Tibial nerve (tissue), 4 donors: Measurements from ENCODE around the gene SMIM35. TPM values are rescaled to one million over a fixed set of nuclear protein-coding genes. Genes with fewer than 3 reads are reported as not detected.

Source experiments
- DNase-seq, 2 donors: peaks; one replicate each; pipeline ENCODE4 v3.0.0-alpha.2; 2019; ENCODE audit warnings: low spot score in 2 of 2
- H3K27ac ChIP-seq, 4 donors: fragments of 200-600 bp; sonication (generic) in 3 of 4; one replicate each; pipeline ENCODE4 v1.5.1; 2017 to 2019; ENCODE audit warnings: mild to moderate bottlenecking in 1 of 4
- H3K27me3 ChIP-seq, 2 donors: fragments of 200-600 bp; sonication (generic) in 1 of 2; one replicate each; pipeline versions ENCODE4 v1.5.1 to v1.6.0; 2017 to 2019
- H3K36me3 ChIP-seq, 3 donors: fragments of 200-600 bp; sonication (generic); one replicate each; pipeline ENCODE4 v1.5.1; 2018 to 2019
- H3K4me1 ChIP-seq, 4 donors: fragments of 200-600 bp; sonication (generic) in 3 of 4; one replicate each; pipeline ENCODE4 v1.5.1; 2017 to 2019
- H3K4me3 ChIP-seq, 4 donors: fragments of 200-600 bp; sonication (generic) in 3 of 4; one replicate each; pipeline ENCODE4 v1.5.1; 2017 to 2019; ENCODE audit warnings: mild to moderate bottlenecking in 1 of 4, moderate library complexity in 1 of 4
- H3K9me3 ChIP-seq, 4 donors: fragments of 200-600 bp; sonication (generic) in 3 of 4; one replicate each; pipeline ENCODE4 v1.5.1; 2017 to 2019
- CTCF ChIP-seq, 5 experiments: fragments of 200-600 bp in 3 of 5; fragments of 450-650 bp in 2 of 5; sonication (generic) in 3 of 5; IDR thresholded peaks; one replicate each; pipeline ENCODE4 v1.5.1; 2016 to 2019; ENCODE audit warnings: antibody characterized with exemption in 5 of 5, mild to moderate bottlenecking in 3 of 5, moderate library complexity in 2 of 5
- EP300 ChIP-seq, 2 donors: sonication (generic); formaldehyde crosslinking; IDR thresholded peaks; one replicate each; pipeline ENCODE4 v1.6.1; 2017; ENCODE audit warnings: antibody characterized with exemption in 2 of 2, mild to moderate bottlenecking in 1 of 2
- POLR2A ChIP-seq, 2 donors: fragments of 450-650 bp; IDR thresholded peaks; one replicate each; pipeline ENCODE4 v1.6.1; 2017; ENCODE audit warnings: antibody characterized with exemption in 2 of 2, mild to moderate bottlenecking in 2 of 2, moderate library complexity in 2 of 2
- WGBS, 2 donors: methylation state at CpG; one replicate each; pipeline ENCODE4 v1.1.5; 2018; 5-methylcytosine and 5-hydroxymethylcytosine counted together
- total RNA-seq, 4 donors: library from RNA; depleted of rRNA; stranded (reverse); fragments of >200 nt; gene quantifications; one replicate each; pipeline ENCODE4 v1.1.0, GENCODE V29; 2016

Gene SMIM35
- total RNA-seq, 4 donors from 2014 or later: not detected

GRCh38 chr11:118051136-118051610 is 35.6 kb downstream of the SMIM35 start:
- peaks cover 0 to 4% (median 0%) of the 10 kb centered on the region in 4 donors for H3K4me1 ChIP-seq
- H3K36me3 ChIP-seq: no peaks in the 10 kb centered on the region
- H3K27me3 ChIP-seq: no peaks in the 10 kb centered on the region
- no peak for TF ChIP-seq POLR2A (IDR thresholded peaks at IDR 0.05)
- no peak for TF ChIP-seq EP300 (IDR thresholded peaks at IDR 0.05)
- no peak overlapping the region for H3K27ac ChIP-seq
- no peak for DNase-seq
- 69 to 72% methylated on average over 7 of the region's 7 CpGs for WGBS, 2 donors
- H3K4me3 ChIP-seq: no peak overlapping the region
- H3K9me3 ChIP-seq: no peaks in the 10 kb centered on the region

- DNase-seq: no peak
- no peak overlapping the region for H3K4me3 ChIP-seq
- WGBS, 2 donors: 88 to 89% methylated on average over 7 of the region's 7 CpGs
- no peaks in the 10 kb centered on the region for H3K36me3 ChIP-seq
- no peak overlapping the region for H3K27ac ChIP-seq
- no peaks in the 10 kb centered on the region for H3K27me3 ChIP-seq
- no peaks in the 10 kb centered on the region for H3K9me3 ChIP-seq
- peaks cover 0 to 4% (median 0%) of the 10 kb centered on the region in 4 donors for H3K4me1 ChIP-seq
- no peak for TF ChIP-seq EP300 (IDR thresholded peaks at IDR 0.05)
- TF ChIP-seq POLR2A (IDR thresholded peaks at IDR 0.05): no peak
- TF ChIP-seq CTCF (IDR thresholded peaks at IDR 0.05): no peak
Observed at GRCh38 chr11:118050208-118050891, 36.4 kb downstream of the SMIM35 start.

GRCh38 chr11:118049771-118050170 is 37.0 kb downstream of the SMIM35 start:
- DNase-seq: no peak
- 93% methylated on average over 6 of the region's 6 CpGs for WGBS, 2 donors

GRCh38 chr11:118048472-118049370 is 38.0 kb downstream of the SMIM35 start:
- DNase-seq: no peak
- WGBS, 2 donors: 59 to 65% methylated on average over 11 of the region's 11 CpGs

More at GRCh38 chr11:118049771-118050170, 37.0 kb downstream of the SMIM35 start:
- Histone ChIP-seq H3K4me1 (peaks cover 0 to 4% (median 0%) of the 10 kb centered on the region in 4 donors), H3K36me3 (no peaks in the 10 kb centered on the region), H3K27me3 (no peaks in the 10 kb centered on the region), H3K9me3 (no peaks in the 10 kb centered on the region), H3K4me3 (no peak overlapping the region), H3K27ac (no peak overlapping the region)
- no peak for TF ChIP-seq POLR2A (IDR thresholded peaks at IDR 0.05)
- TF ChIP-seq CTCF (IDR thresholded peaks at IDR 0.05): no peak
- TF ChIP-seq EP300 (IDR thresholded peaks at IDR 0.05): no peak

GRCh38 chr11:118047749-118048148 is 39.0 kb downstream of the SMIM35 start:
- H3K9me3 ChIP-seq: no peaks in the 10 kb centered on the region
- H3K4me1 ChIP-seq: peaks cover 0 to 4% (median 0%) of the 10 kb centered on the region in 4 donors
- 70 to 84% methylated on average over 4 of the region's 4 CpGs for WGBS, 2 donors
- DNase-seq: no peak
- H3K27me3 ChIP-seq: no peaks in the 10 kb centered on the region
- TF ChIP-seq CTCF (IDR thresholded peaks at IDR 0.05) (no peak), POLR2A (IDR thresholded peaks at IDR 0.05) (no peak), EP300 (IDR thresholded peaks at IDR 0.05) (no peak)
- no peaks in the 10 kb centered on the region for H3K36me3 ChIP-seq
- no peak overlapping the region for H3K4me3 ChIP-seq
- no peak overlapping the region for H3K27ac ChIP-seq

More at GRCh38 chr11:118048472-118049370, 38.0 kb downstream of the SMIM35 start:
- H3K36me3 ChIP-seq: no peaks in the 10 kb centered on the region
- no peaks in the 10 kb centered on the region for H3K9me3 ChIP-seq
- TF ChIP-seq EP300 (IDR thresholded peaks at IDR 0.05) (no peak), CTCF (IDR thresholded peaks at IDR 0.05) (no peak), POLR2A (IDR thresholded peaks at IDR 0.05) (no peak)
- no peak overlapping the region for H3K4me3 ChIP-seq
- peaks cover 0 to 4% (median 0%) of the 10 kb centered on the region in 4 donors for H3K4me1 ChIP-seq
- no peaks in the 10 kb centered on the region for H3K27me3 ChIP-seq
- no peak overlapping the region for H3K27ac ChIP-seq
